Stimulated activated CD4-positive, alpha-beta T cell treated with anti-CD3 and anti-CD28 coated beads, TNF-alpha, amount 100 ng/mL, for 48 hours (primary cell): ENCODE data around the gene TRHDE.

Source experiments
- DNase-seq, 3 donors: peaks; one replicate each; pipeline ENCODE4 v3.0.0-alpha.2; 2020; ENCODE audit warnings: low read depth in 3 of 3

The TRHDE gene

DNA sequence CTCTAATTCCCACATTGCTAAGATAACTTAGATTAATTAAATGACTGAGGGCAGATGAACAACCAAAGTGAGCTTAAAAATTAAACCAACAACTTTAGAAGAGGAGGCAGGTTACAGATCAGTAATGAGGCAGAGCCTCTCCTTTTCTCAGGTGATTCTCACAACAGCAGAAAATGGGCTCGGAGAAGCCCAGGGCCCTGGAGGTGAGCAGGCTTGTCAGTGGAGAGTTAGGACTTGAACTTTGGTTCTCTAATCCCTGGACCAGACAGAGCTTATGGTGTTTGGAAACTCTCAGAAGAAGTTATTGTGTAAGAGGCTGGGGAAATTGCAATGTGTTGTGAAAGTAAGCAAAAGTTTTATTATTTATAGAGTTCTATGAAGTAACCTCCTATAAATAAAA is 2.8 kb downstream of the TRHDE start:
- no peak for DNase-seq

GRCh38 chr12:72275526-72275925 is 3.4 kb downstream of the TRHDE start:
- no peak for DNase-seq

DNA sequence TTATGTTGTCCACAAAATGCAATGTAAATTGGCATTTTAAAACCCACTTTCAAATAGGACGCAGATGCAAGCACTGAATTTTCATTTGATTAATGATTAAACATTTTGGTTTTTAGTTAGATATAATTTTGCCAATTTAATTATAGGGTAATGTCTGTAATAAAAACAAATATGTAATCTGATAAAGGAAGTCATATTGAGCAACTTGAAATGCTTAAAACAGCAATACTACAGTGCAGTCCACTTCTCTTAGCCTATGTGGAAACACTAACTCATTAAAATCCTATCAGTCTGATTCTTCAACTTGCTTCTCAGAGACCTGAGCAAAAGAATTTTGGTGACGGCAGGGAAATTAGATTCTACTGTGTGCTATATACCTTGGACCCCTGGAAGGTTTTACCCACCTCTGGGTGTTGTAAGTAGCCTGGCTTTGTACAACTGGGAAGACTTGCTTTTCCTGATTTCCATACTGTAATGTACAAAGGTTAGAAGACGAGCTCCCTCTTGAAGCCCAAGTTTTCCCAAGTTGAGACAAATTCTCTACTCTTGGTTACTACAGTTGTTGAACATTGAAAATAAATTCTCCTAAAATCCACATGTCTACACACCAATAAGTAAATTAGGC is 4.1 kb downstream of the TRHDE start:
- DNase-seq, result no peak

DNA sequence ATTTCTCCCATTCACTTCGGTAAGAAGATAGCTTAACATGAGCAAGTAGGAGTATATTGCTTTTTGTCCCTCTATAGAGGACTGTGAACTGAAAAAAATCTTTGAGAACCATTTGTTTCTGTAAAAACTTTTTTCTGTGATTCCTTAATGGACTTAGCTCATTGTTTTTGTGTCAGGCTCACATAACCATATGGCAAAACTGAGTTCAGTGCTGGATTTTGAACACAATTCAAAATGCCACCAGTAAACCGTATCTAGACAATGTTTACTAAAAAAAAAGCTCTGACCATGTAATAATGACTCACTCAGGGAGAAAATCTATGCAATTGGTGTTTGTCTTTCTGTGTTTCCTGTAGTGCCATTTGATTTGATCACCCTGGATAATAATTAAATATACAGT is 5.2 kb downstream of the TRHDE start:
- DNase-seq, result no peak

DNA sequence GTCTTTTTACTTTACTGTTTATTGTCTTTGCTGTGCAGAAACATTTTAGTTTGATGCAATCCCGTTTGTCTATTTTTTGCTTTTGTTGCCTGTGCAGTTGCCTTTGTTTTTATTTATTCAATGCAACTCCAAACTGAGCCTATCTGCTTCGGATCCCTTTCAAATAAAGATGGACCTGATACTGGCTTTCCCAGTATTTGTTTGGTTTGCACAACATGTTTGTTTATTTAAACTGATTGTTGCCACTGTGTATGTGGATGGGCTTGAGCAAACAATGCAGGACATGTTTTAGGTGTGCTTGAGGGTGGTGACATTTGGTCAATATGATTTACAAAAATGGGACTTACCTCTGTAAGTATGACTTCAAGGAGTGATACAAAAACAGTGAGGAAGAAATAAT is 6.7 kb downstream of the TRHDE start:
- no peak for DNase-seq

DNA sequence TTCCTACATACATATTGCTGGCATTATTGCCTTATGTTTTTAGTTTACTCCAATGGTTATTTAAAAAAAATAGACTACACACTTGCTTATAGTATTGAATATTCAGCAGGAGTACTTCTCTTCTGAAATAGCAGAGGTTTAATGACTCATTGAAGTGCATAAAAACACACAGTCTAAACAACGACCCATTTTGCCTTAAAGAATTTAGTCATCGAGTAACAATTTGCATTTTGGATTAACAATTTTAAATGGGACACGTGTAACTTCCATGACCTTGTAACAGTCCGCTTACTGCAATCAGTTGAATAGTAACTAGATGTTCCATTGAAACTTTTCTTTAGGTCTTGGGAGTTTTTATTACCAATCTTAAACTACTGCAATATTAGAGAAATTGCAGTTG is 9.0 kb downstream of the TRHDE start:
- DNase-seq, result no peak

GRCh38 chr12:72282721-72283120 is 10.6 kb downstream of the TRHDE start:
- no peak for DNase-seq

- DNase-seq, result no peak
Observed at GRCh38 chr12:72285861-72286260, 13.7 kb downstream of the TRHDE start.

DNA sequence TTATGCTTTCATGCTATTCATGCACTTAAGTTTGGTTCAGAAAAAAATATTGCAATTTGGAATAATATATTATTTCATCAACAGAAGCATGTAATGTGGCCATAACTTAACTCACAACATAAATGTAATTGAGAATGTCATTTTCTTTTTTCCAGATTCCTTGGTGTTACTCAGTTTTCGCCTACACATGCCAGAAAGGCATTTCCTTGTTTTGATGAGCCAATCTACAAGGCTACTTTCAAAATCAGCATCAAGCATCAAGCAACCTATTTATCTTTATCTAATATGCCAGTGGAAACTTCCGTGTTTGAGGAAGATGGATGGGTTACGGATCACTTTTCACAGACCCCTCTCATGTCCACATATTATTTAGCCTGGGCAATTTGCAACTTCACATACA is 14.4 kb downstream of the TRHDE start:
- DNase-seq, result no peak

DNA sequence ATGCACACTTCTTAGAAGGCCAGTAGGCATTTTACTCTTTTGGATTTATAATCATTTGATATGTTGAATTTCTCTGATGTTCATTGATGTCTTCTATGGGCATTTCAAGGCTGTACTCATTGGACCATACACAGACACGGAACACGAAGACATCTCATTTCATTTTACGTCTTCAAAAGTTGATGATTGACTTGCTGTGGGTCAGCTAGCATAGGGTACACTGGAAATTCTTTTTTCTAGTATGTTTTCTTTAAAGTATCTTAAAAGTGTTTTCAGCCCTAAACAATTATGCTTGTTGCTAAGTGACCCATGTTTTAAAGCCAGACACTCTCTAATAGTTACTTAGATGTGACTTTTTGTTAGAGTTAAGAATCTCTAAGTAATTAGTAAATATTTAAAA is 16.3 kb downstream of the TRHDE start:
- DNase-seq, result no peak

DNA sequence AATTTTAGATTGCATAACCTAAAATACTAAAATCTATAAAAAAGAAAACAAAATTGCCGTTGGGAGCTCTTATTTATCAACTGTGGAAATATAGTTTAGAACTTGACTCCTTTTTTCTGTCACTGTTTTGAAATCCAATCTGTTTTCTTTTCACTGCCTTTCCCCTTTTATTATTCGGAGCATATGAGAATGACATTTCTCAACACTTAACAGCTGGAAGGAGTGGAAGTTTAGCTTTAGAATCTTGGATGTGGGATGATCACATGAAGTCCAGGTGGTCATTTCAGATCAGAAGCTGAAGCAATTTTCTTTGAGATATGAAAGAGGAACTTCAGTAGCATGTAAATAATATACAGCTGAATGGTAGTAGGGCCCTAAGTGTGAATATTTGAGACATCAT is 16.7 kb downstream of the TRHDE start:
- DNase-seq, result no peak

GRCh38 chr12:72289633-72290032 is 17.5 kb downstream of the TRHDE start:
- no peak for DNase-seq

- DNase-seq, result no peak
Observed at GRCh38 chr12:72291175-72291574, 19.0 kb downstream of the TRHDE start.

- DNase-seq, result no peak
Observed at GRCh38 chr12:72293701-72294100, 21.5 kb downstream of the TRHDE start.

GRCh38 chr12:72295101-72295500 is 22.9 kb downstream of the TRHDE start:
- no peak for DNase-seq

GRCh38 chr12:72295744-72296143 is 23.6 kb downstream of the TRHDE start:
- no peak for DNase-seq

DNA sequence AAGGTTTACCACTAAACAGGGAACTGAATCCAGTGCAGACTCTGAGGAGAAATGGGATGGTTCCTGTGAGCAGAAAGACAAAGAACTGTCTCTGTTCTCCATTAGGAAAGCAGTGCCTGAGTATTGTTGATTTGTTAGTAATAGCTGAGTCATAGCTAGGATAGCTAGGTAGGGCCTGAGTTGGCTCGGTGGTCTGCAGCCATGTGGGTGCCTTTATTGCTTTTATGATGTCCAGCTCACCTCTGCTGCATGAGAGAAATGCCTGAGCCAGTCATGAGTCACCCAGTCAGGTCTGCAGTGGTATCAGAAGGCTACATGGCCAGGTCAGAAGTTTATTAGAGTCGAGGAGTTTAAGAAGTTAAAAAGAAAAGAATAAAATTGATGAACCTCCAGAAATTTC is 24.2 kb downstream of the TRHDE start:
- DNase-seq, result no peak

GRCh38 chr12:72297666-72298065 is 25.5 kb downstream of the TRHDE start:
- DNase-seq, result no peak

GRCh38 chr12:72300728-72301127 is 28.6 kb downstream of the TRHDE start:
- no peak for DNase-seq

GRCh38 chr12:72304751-72305150 is 32.6 kb downstream of the TRHDE start:
- DNase-seq, result no peak

DNA sequence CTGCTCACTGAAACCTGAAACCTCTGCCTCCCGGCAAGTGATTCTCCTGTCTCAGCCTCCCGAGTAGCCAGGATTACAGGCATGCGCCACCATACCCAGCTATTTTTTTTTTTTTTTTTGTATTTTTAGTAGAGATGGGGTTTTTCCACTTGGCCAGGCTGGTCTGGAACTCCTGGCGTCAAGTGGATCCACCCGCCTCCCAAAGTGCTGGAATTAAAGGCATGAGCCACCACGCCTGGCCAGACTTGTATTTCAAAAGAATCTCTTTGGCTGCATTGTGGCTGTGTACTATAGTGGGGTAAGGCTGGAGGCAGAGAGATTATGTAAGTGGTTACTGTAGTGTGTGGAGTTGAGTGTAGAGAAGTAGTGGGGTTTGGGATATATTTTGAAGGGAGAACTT is 35.1 kb downstream of the TRHDE start:
- DNase-seq, result no peak

DNA sequence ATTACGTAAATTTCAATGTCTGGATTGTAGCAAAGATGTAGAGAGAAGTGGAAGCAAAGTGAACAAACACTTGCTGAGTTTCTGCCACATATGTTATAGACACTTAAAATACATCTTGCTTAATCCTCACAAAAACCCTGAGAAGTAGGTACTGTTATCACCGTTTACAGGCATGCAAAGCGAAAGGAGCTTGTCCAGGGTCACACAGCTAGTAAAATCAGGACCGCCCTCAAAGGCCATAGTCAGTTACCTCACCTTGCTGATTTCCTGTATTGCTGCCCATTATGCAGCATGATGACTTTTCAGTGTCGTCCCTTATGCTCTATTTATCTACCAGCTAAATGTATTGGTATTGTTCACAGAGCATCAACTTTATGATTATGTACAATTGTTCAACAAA is 39.8 kb downstream of the TRHDE start:
- no peak for DNase-seq

DNA sequence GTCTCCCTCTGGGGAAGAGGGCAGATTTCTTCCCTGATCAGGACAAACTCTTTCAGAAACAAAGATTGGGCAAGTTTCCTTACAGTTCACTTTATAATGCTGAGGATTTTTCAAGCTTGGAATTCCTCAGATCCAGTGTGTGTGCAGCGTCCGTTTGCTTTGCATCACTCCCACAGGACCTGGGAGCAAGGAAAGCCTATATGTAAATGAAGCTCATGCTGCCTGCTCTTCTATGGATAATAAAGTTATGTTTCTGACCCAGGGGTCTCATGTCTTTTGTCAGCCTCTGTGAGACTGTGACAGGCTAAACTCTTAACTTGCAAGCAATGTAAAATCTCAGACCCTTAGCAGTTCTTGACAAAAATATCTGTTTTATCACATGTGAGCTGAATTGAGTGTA is 41.6 kb downstream of the TRHDE start:
- DNase-seq, result no peak

GRCh38 chr12:72315858-72316257 is 43.7 kb downstream of the TRHDE start:
- no peak for DNase-seq

DNA sequence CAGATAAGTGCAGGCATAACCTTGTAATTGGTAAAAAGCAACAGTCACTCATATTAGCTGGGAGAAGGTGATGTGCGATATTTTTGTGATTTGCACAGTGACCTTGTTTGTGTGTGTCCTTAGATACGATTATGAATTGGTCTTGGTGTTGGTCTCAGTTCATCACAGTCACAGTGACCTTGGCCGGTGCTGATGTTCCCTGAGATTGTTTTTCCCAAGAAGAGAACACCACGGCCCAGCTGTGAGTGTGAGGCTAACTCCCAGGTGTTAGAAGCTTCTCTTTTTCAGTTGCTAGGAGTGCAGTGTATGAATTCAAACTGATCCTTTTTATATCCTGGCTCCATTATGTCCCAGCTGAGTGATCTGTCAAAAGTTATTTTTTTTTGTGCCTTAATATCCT is 46.2 kb downstream of the TRHDE start:
- no peak for DNase-seq
